ENCODE measurements around the gene PDGFD.

The PDGFD gene

DNA sequence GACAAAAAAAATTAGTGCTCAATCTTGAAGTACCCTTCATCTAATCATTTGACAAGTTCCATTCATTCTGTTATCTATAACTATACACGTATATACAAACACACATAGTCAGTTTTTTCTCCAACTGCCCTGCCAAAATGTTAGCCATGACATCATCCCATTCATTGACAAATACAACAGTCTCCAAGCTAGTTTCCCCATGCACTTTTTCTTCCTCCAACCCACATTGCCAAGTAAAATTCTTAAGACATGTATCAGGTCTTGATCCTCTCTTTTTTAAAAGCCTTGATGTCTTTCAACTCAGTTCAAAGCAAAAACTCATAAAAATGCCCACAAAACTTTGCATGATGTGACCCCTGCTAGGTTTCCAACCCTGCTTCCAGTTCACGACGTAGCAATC, 69.4 kb downstream of the PDGFD start:
- no peaks in the 10 kb centered on the region for H3K27me3 ChIP-seq (ENCODE audit: insufficient read depth, poor library complexity, severe bottlenecking)
- H3K4me1 ChIP-seq (ENCODE audit: insufficient read depth, poor library complexity, severe bottlenecking): no peaks in the 10 kb centered on the region
- ATAC-seq (ENCODE audit: low read depth) (no peak), DNase-seq (ENCODE audit: low spot score) (no peak)
- TF ChIP-seq CTCF (IDR thresholded peaks at IDR 0.05; ENCODE audit: poor library complexity, severe bottlenecking): no peak
- no peak overlapping the region for H3K4me3 ChIP-seq (ENCODE audit: severe bottlenecking)
- no peak overlapping the region for H3K27ac ChIP-seq (ENCODE audit: poor library complexity, severe bottlenecking)
- no peaks in the 10 kb centered on the region for H3K36me3 ChIP-seq (ENCODE audit: low read depth)
- H3K9me3 ChIP-seq (ENCODE audit: severe bottlenecking): no peaks in the 10 kb centered on the region

GRCh38 chr11:104093426-104094280, 70.3 kb downstream of the PDGFD start:
- Histone ChIP-seq H3K27ac (ENCODE audit: poor library complexity, severe bottlenecking) (no peak overlapping the region), H3K27me3 (ENCODE audit: insufficient read depth, poor library complexity, severe bottlenecking) (no peaks in the 10 kb centered on the region), H3K36me3 (ENCODE audit: low read depth) (no peaks in the 10 kb centered on the region), H3K4me3 (ENCODE audit: severe bottlenecking) (no peak overlapping the region), H3K9me3 (ENCODE audit: severe bottlenecking) (no peaks in the 10 kb centered on the region), H3K4me1 (ENCODE audit: insufficient read depth, poor library complexity, severe bottlenecking) (no peaks in the 10 kb centered on the region)
- DNase-seq (ENCODE audit: low spot score) (no peak), ATAC-seq (ENCODE audit: low read depth) (no peak)
- TF ChIP-seq CTCF (IDR thresholded peaks at IDR 0.05; ENCODE audit: poor library complexity, severe bottlenecking): no peak

DNA sequence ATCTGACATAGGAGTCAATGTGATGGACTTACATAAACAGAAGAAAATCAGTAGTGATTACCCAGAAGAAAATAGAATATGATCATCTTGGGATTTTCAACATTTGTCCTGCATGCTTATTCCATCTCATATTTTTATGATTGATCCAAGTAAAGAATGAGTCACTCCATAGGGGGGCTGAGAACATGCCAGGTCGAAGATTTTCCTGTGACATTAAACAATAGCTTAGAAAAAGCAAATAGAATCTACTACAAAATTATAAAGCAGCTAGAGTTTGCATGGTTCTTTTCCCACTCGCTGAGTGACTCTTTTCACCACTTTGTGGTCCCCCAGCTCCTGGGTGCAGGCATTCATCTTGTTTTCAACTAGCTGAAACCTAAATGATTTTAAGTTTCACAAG, 71.2 kb downstream of the PDGFD start:
- no peaks in the 10 kb centered on the region for H3K4me1 ChIP-seq (ENCODE audit: insufficient read depth, poor library complexity, severe bottlenecking)
- no peaks in the 10 kb centered on the region for H3K27me3 ChIP-seq (ENCODE audit: insufficient read depth, poor library complexity, severe bottlenecking)
- H3K4me3 ChIP-seq (ENCODE audit: severe bottlenecking): no peak overlapping the region
- no peaks in the 10 kb centered on the region for H3K9me3 ChIP-seq (ENCODE audit: severe bottlenecking)
- no peaks in the 10 kb centered on the region for H3K36me3 ChIP-seq (ENCODE audit: low read depth)
- TF ChIP-seq CTCF (IDR thresholded peaks at IDR 0.05; ENCODE audit: poor library complexity, severe bottlenecking): no peak
- ATAC-seq (ENCODE audit: low read depth) (no peak), DNase-seq (ENCODE audit: low spot score) (no peak)
- no peak overlapping the region for H3K27ac ChIP-seq (ENCODE audit: poor library complexity, severe bottlenecking)

- H3K4me3 ChIP-seq (ENCODE audit: severe bottlenecking): no peak overlapping the region
These were observed 72.5 kb downstream of the PDGFD start for GRCh38 chr11:104091281-104092096.

More at GRCh38 chr11:104091281-104092096, 72.5 kb downstream of the PDGFD start:
- H3K9me3 ChIP-seq (ENCODE audit: severe bottlenecking): no peaks in the 10 kb centered on the region
- ATAC-seq (ENCODE audit: low read depth): no peak
- H3K27me3 ChIP-seq (ENCODE audit: insufficient read depth, poor library complexity, severe bottlenecking): no peaks in the 10 kb centered on the region
- TF ChIP-seq CTCF (IDR thresholded peaks at IDR 0.05; ENCODE audit: poor library complexity, severe bottlenecking): no peak
- H3K4me1 ChIP-seq (ENCODE audit: insufficient read depth, poor library complexity, severe bottlenecking): no peaks in the 10 kb centered on the region
- H3K27ac ChIP-seq (ENCODE audit: poor library complexity, severe bottlenecking): no peak overlapping the region
- no peaks in the 10 kb centered on the region for H3K36me3 ChIP-seq (ENCODE audit: low read depth)
- no peak for DNase-seq (ENCODE audit: low spot score)
